ENCODE measurements around the gene BACH2. TPM values are rescaled to one million over a fixed set of nuclear protein-coding genes. Genes with fewer than 3 reads are reported as not detected.

The BACH2 gene
- total and polyA plus RNA-seq, 2 of the 8 experiments (the other 6 are each of a cell fraction or from before 2014, with no cell fraction given): 1.9 to 5.9 TPM

GRCh38 chr6:90237350-90237990 lies 59.2 kb downstream of the BACH2 start:
- no peaks in the 10 kb centered on the region for H3K79me2 ChIP-seq (ENCODE audit: control insufficient read depth in 1 of 2, insufficient read depth in 2 of 2, low read length in 2 of 2)
- H3K56ac ChIP-seq (replicated peaks; ENCODE audit: insufficient read length, low read depth, low read length): no peak overlapping the region
- TF ChIP-seq E2F6 (IDR thresholded peaks at IDR 0.05) (no peak), POLR2A (IDR thresholded peaks at IDR 0.05; ENCODE audit: control extremely low read depth in 1 of 2, low read depth in 2 of 2, low read length in 2 of 2) (no peak), EZH2 (IDR thresholded peaks at IDR 0.05; ENCODE audit: low read depth, low read length, severe bottlenecking) (no peak), RXRA (IDR thresholded peaks at IDR 0.05; ENCODE audit: insufficient read depth, low read depth, low read length) (no peak), PHF8 (conservative IDR thresholded peaks at IDR 0.05; ENCODE audit: low read depth, low read length) (no peak), RAD21 (IDR thresholded peaks at IDR 0.05 in 1 of 2, conservative IDR thresholded peaks at IDR 0.05 in 1 of 2; ENCODE audit: low read depth in 2 of 2, low read length in 2 of 2) (no peak), ASH2L (IDR thresholded peaks at IDR 0.05; ENCODE audit: low read length) (no peak), GABPA (IDR thresholded peaks at IDR 0.05; ENCODE audit: borderline replicate concordance, insufficient read depth, low read length) (no peak), CBX5 (IDR thresholded peaks at IDR 0.05; ENCODE audit: low read depth, low read length) (no peak)
- no peak overlapping the region for H3K23ac ChIP-seq (ENCODE audit: insufficient read length)
- H2BK120ac ChIP-seq (replicated peaks; ENCODE audit: low read depth, low read length): no peak overlapping the region
- no peak overlapping the region for H3K4me3 ChIP-seq (ENCODE audit: extremely low read depth in 1 of 4, insufficient read depth in 2 of 4, low read depth in 3 of 4, low read length in 4 of 4)
- no peaks in the 10 kb centered on the region for H3K9me3 ChIP-seq (ENCODE audit: insufficient read depth in 2 of 2, low read depth in 1 of 2, low read length in 1 of 2)
- H3K4ac ChIP-seq (replicated peaks; ENCODE audit: insufficient read length, low read depth, low read length): no peak overlapping the region
- no peaks in the 10 kb centered on the region for H3K27me3 ChIP-seq (replicated peaks in 1 of 4; ENCODE audit: control insufficient read depth in 3 of 4, extremely low read depth in 1 of 4, insufficient read depth in 3 of 4, low read length in 3 of 4)
- no peak overlapping the region for H3K27ac ChIP-seq (ENCODE audit: low read depth, low read length)
- H2BK15ac ChIP-seq (ENCODE audit: low read length): no peak overlapping the region
- H3K4me1 ChIP-seq (replicated peaks in 1 of 4; ENCODE audit: control insufficient read depth in 3 of 4, insufficient read depth in 4 of 4, low read length in 3 of 4): peaks cover 0 to 3% (median 0%) of the 10 kb centered on the region in 4 experiments; a peak in 1 of 7 replicates
- no peak overlapping the region for H3K18ac ChIP-seq (ENCODE audit: extremely low read depth, low read length)
- H3K9ac ChIP-seq (replicated peaks in 1 of 4; ENCODE audit: extremely low read depth in 1 of 4, low read depth in 3 of 4, low read length in 3 of 4): no peak overlapping the region; a peak in 1 of 7 replicates
- no peak overlapping the region for H3K14ac ChIP-seq (ENCODE audit: insufficient read length)
- H4K20me1 ChIP-seq (replicated peaks in 1 of 2; ENCODE audit: control insufficient read depth in 1 of 2, insufficient read depth in 2 of 2, low read length in 2 of 2): no peaks in the 10 kb centered on the region
- no peaks in the 10 kb centered on the region for H3K23me2 ChIP-seq (ENCODE audit: low read depth, low read length)
- H3K36me3 ChIP-seq (ENCODE audit: control insufficient read depth in 2 of 4, insufficient read depth in 4 of 4, low read length in 3 of 4): no peaks in the 10 kb centered on the region
- H4K5ac ChIP-seq (ENCODE audit: insufficient read length, low read depth, low read length): no peak overlapping the region
- H4K91ac ChIP-seq (replicated peaks; ENCODE audit: insufficient read length, low read length): no peak overlapping the region
- DNase-seq (ENCODE audit: low read depth in 1 of 2, low spot score in 2 of 2): no peak
- no peak for FAIRE-seq
- WGBS, 2 experiments (ENCODE audit: extremely low coverage in 1 of 2, insufficient coverage in 1 of 2, insufficient read length in 1 of 2, insufficient replicate concordance in 2 of 2, low coverage in 1 of 2, low lambda C conversion rate in 2 of 2, missing lambda C conversion rate in 1 of 2): 96% methylated on average over 4 of the region's 4 CpGs; no CpG with 5 or more reads in 1 of the 2 experiments
- no peaks in the 10 kb centered on the region for H3K79me1 ChIP-seq (ENCODE audit: low read depth, low read length)
- no peak overlapping the region for H3K4me2 ChIP-seq (ENCODE audit: insufficient read depth in 1 of 2, low read depth in 2 of 2, low read length in 2 of 2)
- CTCF ChIA-PET (ENCODE audit: partially characterized antibody): interaction anchor here (1.2 kb wide), 1 partner anchor 135 kb away, joined by 3 read pairs; no protein-coding TSS in a partner anchor
- no peak overlapping the region for H2AK5ac ChIP-seq (ENCODE audit: low read depth, low read length)
- no peak overlapping the region for H2AFZ ChIP-seq (ENCODE audit: low read length)
- H2BK12ac ChIP-seq (ENCODE audit: low read depth, low read length): no peak overlapping the region
- no peak overlapping the region for H2BK5ac ChIP-seq (ENCODE audit: low read depth, low read length)
- H2BK20ac ChIP-seq (ENCODE audit: low read length): no peak overlapping the region
- POLR2A ChIA-PET (ENCODE audit: partially characterized antibody): interaction anchor here (0.5 kb wide), 1 partner anchor 9 kb away, joined by 3 read pairs; no protein-coding TSS in a partner anchor
- no peak overlapping the region for H4K8ac ChIP-seq (ENCODE audit: extremely low read depth, insufficient read depth, low read length)
